ENCODE data around the gene KRTAP23-1. TPM values are rescaled to one million over a fixed set of nuclear protein-coding genes. Genes with fewer than 3 reads are reported as not detected.

The KRTAP23-1 gene, protein sequence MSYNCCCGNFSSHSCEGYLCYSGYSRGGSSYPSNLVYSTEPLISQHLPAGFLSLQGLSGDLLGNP
- not detected in 5 replicates for total RNA-seq (2022; extraction: Qiagen RNA extraction; ENCODE audit: low read depth)

DNA sequence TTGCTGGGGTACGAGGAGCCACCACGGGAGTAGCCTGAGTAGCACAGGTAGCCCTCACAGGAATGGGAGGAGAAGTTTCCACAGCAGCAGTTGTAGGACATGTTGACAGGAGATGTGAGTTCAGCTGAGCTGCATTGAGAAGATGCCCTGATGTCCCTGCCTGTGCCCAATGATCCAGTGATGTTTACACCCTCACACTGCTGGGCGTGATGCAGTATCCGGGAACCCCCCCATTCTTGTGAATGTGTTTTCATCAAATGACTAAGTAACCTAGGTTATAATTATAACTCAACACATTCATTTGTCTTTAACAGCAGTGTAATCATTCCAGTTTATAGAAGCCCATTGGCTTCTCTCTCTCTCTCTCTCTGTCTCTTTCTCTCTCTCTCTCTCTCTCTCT lies at the start of gene KRTAP23-1:
TSS of gene KRTAP23-1 (minus strand) at position 101 of the 400 bp plus-strand sequence. CDS start at position 101, 0 bp downstream.

DNA sequence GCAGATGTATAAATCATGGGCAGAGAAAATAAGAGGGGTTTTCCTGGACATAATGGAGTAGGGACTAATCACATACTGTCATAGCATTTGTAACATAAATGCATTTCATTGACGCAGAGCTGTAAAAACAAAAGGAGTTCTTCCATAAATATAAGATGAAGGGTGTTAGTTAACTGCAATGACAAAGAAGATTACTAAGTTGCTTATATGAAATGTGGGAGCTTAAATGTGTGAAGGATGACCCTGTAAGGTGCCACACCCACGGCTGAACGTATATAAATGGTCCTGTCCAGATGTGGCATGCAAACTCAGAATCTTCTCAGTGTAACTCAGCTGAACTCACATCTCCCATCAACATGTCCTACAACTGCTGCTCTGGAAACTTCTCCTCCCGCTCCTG lies 47.3 kb upstream of the KRTAP23-1 start, which contains the start of gene KRTAP13-1:
TSS of gene KRTAP13-1 (plus strand) at position 301 of the 400 bp plus-strand sequence. CDS start at position 357, 56 bp downstream.

DNA sequence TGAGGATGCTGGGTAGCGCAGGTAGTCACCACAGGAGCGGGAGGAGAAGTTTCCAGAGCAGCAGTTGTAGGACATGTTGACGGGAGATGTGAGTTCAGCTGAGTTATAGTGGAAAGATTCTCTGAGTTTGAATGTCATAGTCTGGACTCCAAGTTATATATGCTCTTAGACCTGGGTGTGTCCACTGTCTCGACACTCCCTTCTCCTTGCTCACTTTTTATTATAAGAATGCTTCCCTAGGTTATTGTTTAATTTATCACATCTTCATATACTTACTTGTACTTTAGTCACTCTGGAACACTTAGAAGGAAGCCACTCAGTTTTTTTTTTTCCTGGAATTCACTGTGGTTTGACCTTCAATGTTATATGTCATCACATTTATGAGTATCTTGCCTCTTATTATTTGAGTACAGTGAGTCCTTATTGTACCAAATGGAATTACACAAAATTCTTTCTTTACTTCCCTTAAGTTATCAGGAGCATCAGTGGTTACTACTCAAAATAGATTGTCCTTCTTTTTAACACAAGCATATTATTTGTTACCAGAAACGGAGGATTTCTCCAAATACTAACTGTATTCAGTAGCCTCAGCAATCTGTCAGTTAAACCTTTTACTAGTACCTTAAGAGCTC lies 23.8 kb upstream of the KRTAP23-1 start, which contains the start of gene KRTAP13-2:
TSS of gene KRTAP13-2 (minus strand) at position 133 of the 632 bp plus-strand sequence. CDS start at position 75, 58 bp downstream.

DNA sequence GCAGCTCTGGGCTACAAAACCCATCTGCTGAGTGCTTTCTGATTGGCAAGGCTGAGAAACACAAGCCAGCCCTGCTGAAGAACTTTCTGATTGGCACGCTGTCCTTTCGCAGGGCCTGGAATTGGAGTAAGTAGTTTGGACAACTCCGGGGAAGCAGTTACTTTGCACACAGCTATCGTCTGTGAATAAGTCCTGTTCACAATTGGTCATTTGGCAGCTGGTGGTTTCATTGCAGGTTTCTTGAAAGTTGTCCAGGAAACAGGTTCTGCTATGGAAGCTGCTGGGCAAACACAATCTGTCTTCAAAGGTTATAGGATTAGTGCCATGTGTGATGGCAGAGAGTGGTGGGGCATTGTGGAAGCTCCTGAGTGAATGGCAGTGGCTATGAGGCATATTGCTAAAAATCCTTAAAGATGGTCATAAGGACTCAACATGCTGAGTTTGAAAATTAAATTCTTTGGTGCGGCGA lies 11.1 kb downstream of the KRTAP23-1 start, which contains the start of gene KRTAP27-1:
TSS of gene KRTAP27-1 (minus strand) at position 419 of the 469 bp plus-strand sequence. CDS start at position 393, 26 bp downstream.

DNA sequence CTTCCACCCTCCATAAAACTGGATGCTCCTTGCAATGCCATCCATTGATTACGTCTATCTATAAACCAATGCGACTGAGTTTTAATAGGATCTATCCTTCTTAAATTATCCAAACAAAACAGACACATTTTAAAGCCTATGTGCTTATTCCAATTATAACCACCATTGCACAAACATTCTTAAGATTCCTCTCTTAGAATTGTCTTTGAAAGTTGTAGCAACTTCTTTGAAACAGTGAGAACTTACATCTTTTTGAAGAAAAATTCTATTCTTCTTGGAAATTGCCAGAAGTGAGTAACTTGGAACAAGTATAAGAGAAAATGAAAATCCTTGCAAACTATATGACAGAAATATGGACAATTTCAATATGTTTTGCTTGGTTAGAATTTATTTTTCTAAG lies 28.2 kb downstream of the KRTAP23-1 start, which contains the start of gene KRTAP26-1:
TSS of gene KRTAP26-1 (minus strand) at position 101 of the 400 bp plus-strand sequence. CDS start 280 bp downstream, outside the sequence.

Other genes with a start within 250 kb of the KRTAP23-1 start
- not detected in 5 replicates for gene CLDN17, start 181.8 kb downstream of the KRTAP23-1 start, total RNA-seq (2022; extraction: Qiagen RNA extraction; ENCODE audit: low read depth)
- not detected in 5 replicates for gene CLDN8, start 132.5 kb downstream of the KRTAP23-1 start, total RNA-seq (2022; extraction: Qiagen RNA extraction; ENCODE audit: low read depth)
- gene KRTAP24-1, start 65.7 kb downstream of the KRTAP23-1 start, total RNA-seq (2022; extraction: Qiagen RNA extraction; ENCODE audit: low read depth): not detected in 5 replicates
- gene KRTAP25-1, start 59.1 kb downstream of the KRTAP23-1 start, total RNA-seq (2022; extraction: Qiagen RNA extraction; ENCODE audit: low read depth): not detected in 5 replicates
- gene KRTAP26-1, start 28.3 kb downstream of the KRTAP23-1 start, total RNA-seq (2022; extraction: Qiagen RNA extraction; ENCODE audit: low read depth): not detected in 5 replicates
- gene KRTAP27-1, start 10.9 kb downstream of the KRTAP23-1 start, total RNA-seq (2022; extraction: Qiagen RNA extraction; ENCODE audit: low read depth): not detected in 5 replicates
- gene KRTAP13-2, start 23.7 kb upstream of the KRTAP23-1 start, total RNA-seq (2022; extraction: Qiagen RNA extraction; ENCODE audit: low read depth): not detected in 5 replicates
- gene KRTAP13-1, start 47.4 kb upstream of the KRTAP23-1 start, total RNA-seq (2022; extraction: Qiagen RNA extraction; ENCODE audit: low read depth): not detected in 5 replicates
- not detected in 5 replicates for gene KRTAP13-3, start 77.3 kb upstream of the KRTAP23-1 start, total RNA-seq (2022; extraction: Qiagen RNA extraction; ENCODE audit: low read depth)
- gene KRTAP13-4, start 81.6 kb upstream of the KRTAP23-1 start, total RNA-seq (2022; extraction: Qiagen RNA extraction; ENCODE audit: low read depth): not detected in 5 replicates
- gene KRTAP15-1, start 91.7 kb upstream of the KRTAP23-1 start, total RNA-seq (2022; extraction: Qiagen RNA extraction; ENCODE audit: low read depth): not detected in 5 replicates
- not detected in 5 replicates for gene KRTAP19-1, start 131.8 kb upstream of the KRTAP23-1 start, total RNA-seq (2022; extraction: Qiagen RNA extraction; ENCODE audit: low read depth)
- not detected in 5 replicates for gene KRTAP19-2, start 138.8 kb upstream of the KRTAP23-1 start, total RNA-seq (2022; extraction: Qiagen RNA extraction; ENCODE audit: low read depth)
- gene KRTAP19-3, start 143.4 kb upstream of the KRTAP23-1 start, total RNA-seq (2022; extraction: Qiagen RNA extraction; ENCODE audit: low read depth): not detected in 5 replicates
- gene KRTAP19-4, start 148.6 kb upstream of the KRTAP23-1 start, total RNA-seq (2022; extraction: Qiagen RNA extraction; ENCODE audit: low read depth): not detected in 5 replicates
- not detected in 5 replicates for gene KRTAP19-5, start 153.5 kb upstream of the KRTAP23-1 start, total RNA-seq (2022; extraction: Qiagen RNA extraction; ENCODE audit: low read depth)
- gene KRTAP19-6, start 193.3 kb upstream of the KRTAP23-1 start, total RNA-seq (2022; extraction: Qiagen RNA extraction; ENCODE audit: low read depth): not detected in 5 replicates
- gene KRTAP19-7, start 212.7 kb upstream of the KRTAP23-1 start, total RNA-seq (2022; extraction: Qiagen RNA extraction; ENCODE audit: low read depth): not detected in 5 replicates
- gene KRTAP22-2, start 241.8 kb upstream of the KRTAP23-1 start, total RNA-seq (2022; extraction: Qiagen RNA extraction; ENCODE audit: low read depth): not detected in 5 replicates
- not detected in 5 replicates for gene KRTAP6-3, start 243.8 kb upstream of the KRTAP23-1 start, total RNA-seq (2022; extraction: Qiagen RNA extraction; ENCODE audit: low read depth)

Data from A549 treated with CpdA at 1 μM for 4 hours (cell line).